Transverse colon (tissue), 4 donors: ENCODE results near the gene NOS3. TPM values are rescaled to one million over a fixed set of nuclear protein-coding genes. Genes with fewer than 3 reads are reported as not detected.

Experiments
- DNase-seq: peaks from one replicate; pipeline ENCODE4 v3.0.0-alpha.2; 2019
- H3K27ac ChIP-seq, 4 donors: fragments of 200-600 bp; sonication (generic); 2 replicates each; pipeline ENCODE4 v1.5.1; 2016 to 2018; ENCODE audit warnings: inconsistent platforms in 4 of 4
- H3K27me3 ChIP-seq: fragments of 200-600 bp; sonication (generic); 2 replicates; pipeline ENCODE4 v1.5.1; 2017; ENCODE audit warnings: inconsistent platforms
- H3K36me3 ChIP-seq, 4 donors: fragments of 200-600 bp; sonication (generic); 2 replicates each; pipeline ENCODE4 v1.5.1; 2017 to 2019; ENCODE audit warnings: inconsistent platforms in 4 of 4
- H3K4me1 ChIP-seq, 4 donors: fragments of 200-600 bp; sonication (generic); 2 replicates each; pipeline ENCODE4 v1.5.1; 2017 to 2020; ENCODE audit warnings: inconsistent platforms in 4 of 4
- H3K4me3 ChIP-seq, 4 donors: fragments of 200-600 bp; sonication (generic); 1 replicate in 1 of 4; 2 replicates in 3 of 4; pipeline versions ENCODE4 v1.5.1 to v1.6.1; 2017 to 2019; ENCODE audit warnings: inconsistent platforms in 4 of 4
- H3K9me3 ChIP-seq, 2 donors: fragments of 200-600 bp; sonication (generic); 2 replicates each; pipeline ENCODE4 v1.5.1; 2017 to 2019; ENCODE audit warnings: inconsistent platforms in 2 of 2
- EP300 ChIP-seq: sonication (generic); formaldehyde crosslinking; IDR thresholded peaks from one replicate; pipeline ENCODE4 v1.6.1; 2017; ENCODE audit warnings: antibody characterized with exemption, low read depth
- POLR2A ChIP-seq: fragments of 450-650 bp; IDR thresholded peaks from one replicate; pipeline ENCODE4 v1.6.1; 2016; ENCODE audit warnings: antibody characterized with exemption, mild to moderate bottlenecking, moderate library complexity
- POLR2AphosphoS5 ChIP-seq, 3 donors: sonication (generic); formaldehyde crosslinking; IDR thresholded peaks; one replicate each; pipeline ENCODE4 v1.6.1; 2016; ENCODE audit warnings: antibody characterized with exemption in 3 of 3
- WGBS, 2 donors: methylation state at CpG; one replicate each; pipeline ENCODE4 v1.1.5; 2018; ENCODE audit warnings: low coverage in 1 of 2; 5-methylcytosine and 5-hydroxymethylcytosine counted together
- in situ Hi-C, 4 donors: fragments of 200-750 bp; cut with MboI; loops; one replicate each; pipeline versions ENCODE4 v1.15.0 to v1.15.1; 2017; ENCODE audit warnings: low sequenced_read_pairs in 3 of 4, low pct_ligation_motif_present in 1 of 4, low pct_unique_long_range_greater_than_20kb in 1 of 4
- intact Hi-C: fragments of 100-400 bp; cut with DNase I; formaldehyde crosslinking; loops from one replicate; pipeline ENCODE4 v1.15.1; 2023; ENCODE audit warnings: low total_unique reads
- total RNA-seq, 4 donors: library from RNA; depleted of rRNA; stranded (reverse); fragments of >200 nt; gene quantifications; one replicate each; pipeline ENCODE4 v1.1.0, GENCODE V29; 2016
- TF ChIP-seq, protein P1 (sequence below), 5 experiments: fragments of 200-600 bp in 3 of 5; fragments of 450-650 bp in 2 of 5; sonication (generic) in 3 of 5; IDR thresholded peaks; 1 replicate in 2 of 5; 2 replicates in 3 of 5; pipeline ENCODE4 v1.5.1; 2016 to 2017; ENCODE audit warnings: antibody characterized with exemption in 5 of 5, inconsistent platforms in 3 of 5, mild to moderate bottlenecking in 2 of 5, moderate library complexity in 1 of 5

The NOS3 gene
- total RNA-seq, 4 donors from 2014 or later: 2.5 to 34.2 (median 7.0) TPM

- 38% methylated on average over 26 of the region's 31 CpGs; no CpG with 5 or more reads in 1 of the 2 donors for WGBS, 2 donors
- DNase-seq: no peak
- Histone ChIP-seq H3K27ac (peak overlapping the region in 3 of 4 donors; percentile 56 to 86 (median 74)), H3K4me3 (no peak overlapping the region), H3K9me3 (no peaks in the 10 kb centered on the region), H3K27me3 (peaks cover 15% of the 10 kb centered on the region), H3K36me3 (no peaks in the 10 kb centered on the region), H3K4me1 (peaks cover 0 to 18% (median 8%) of the 10 kb centered on the region in 4 donors)
- TF ChIP-seq POLR2AphosphoS5 (IDR thresholded peaks at IDR 0.05) (no peak), POLR2A (no peak), EP300 (no peak)
- TF ChIP-seq, protein P1, sequence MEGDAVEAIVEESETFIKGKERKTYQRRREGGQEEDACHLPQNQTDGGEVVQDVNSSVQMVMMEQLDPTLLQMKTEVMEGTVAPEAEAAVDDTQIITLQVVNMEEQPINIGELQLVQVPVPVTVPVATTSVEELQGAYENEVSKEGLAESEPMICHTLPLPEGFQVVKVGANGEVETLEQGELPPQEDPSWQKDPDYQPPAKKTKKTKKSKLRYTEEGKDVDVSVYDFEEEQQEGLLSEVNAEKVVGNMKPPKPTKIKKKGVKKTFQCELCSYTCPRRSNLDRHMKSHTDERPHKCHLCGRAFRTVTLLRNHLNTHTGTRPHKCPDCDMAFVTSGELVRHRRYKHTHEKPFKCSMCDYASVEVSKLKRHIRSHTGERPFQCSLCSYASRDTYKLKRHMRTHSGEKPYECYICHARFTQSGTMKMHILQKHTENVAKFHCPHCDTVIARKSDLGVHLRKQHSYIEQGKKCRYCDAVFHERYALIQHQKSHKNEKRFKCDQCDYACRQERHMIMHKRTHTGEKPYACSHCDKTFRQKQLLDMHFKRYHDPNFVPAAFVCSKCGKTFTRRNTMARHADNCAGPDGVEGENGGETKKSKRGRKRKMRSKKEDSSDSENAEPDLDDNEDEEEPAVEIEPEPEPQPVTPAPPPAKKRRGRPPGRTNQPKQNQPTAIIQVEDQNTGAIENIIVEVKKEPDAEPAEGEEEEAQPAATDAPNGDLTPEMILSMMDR (IDR thresholded peaks at IDR 0.05): no peak
- intact Hi-C loops: no loop called here
- in situ Hi-C loops: no loop called here
Measured at GRCh38 chr7:150947241-150947745, 43.5 kb upstream of the NOS3 start.

GRCh38 chr7:150947761-150948651 is 42.8 kb upstream of the NOS3 start:
- peak overlapping the region in 3 of 4 donors; percentile 56 to 86 (median 74) for H3K27ac ChIP-seq
- WGBS, 2 donors: 51% methylated on average over 24 of the region's 34 CpGs; no CpG with 5 or more reads in 1 of the 2 donors
- peaks cover 0 to 17% (median 7%) of the 10 kb centered on the region in 4 donors for H3K4me1 ChIP-seq
- H3K9me3 ChIP-seq: no peaks in the 10 kb centered on the region
- no peak for DNase-seq
- no peaks in the 10 kb centered on the region for H3K36me3 ChIP-seq
- intact Hi-C loops: no loop called here
- peaks cover 15% of the 10 kb centered on the region for H3K27me3 ChIP-seq
- in situ Hi-C loops: no loop called here
- TF ChIP-seq, protein P1 (IDR thresholded peaks at IDR 0.05): no peak
- no peak for TF ChIP-seq POLR2A
- no peak for TF ChIP-seq POLR2AphosphoS5 (IDR thresholded peaks at IDR 0.05)
- TF ChIP-seq EP300: no peak
- H3K4me3 ChIP-seq: no peak overlapping the region

GRCh38 chr7:150948791-150949251 is 42.0 kb upstream of the NOS3 start:
- H3K4me1 ChIP-seq: peaks cover 0 to 18% (median 7%) of the 10 kb centered on the region in 4 donors
- no peak for DNase-seq
- H3K9me3 ChIP-seq: no peaks in the 10 kb centered on the region
- intact Hi-C loops (no loop called here), in situ Hi-C loops (no loop called here)
- H3K36me3 ChIP-seq: no peaks in the 10 kb centered on the region
- peaks cover 15% of the 10 kb centered on the region for H3K27me3 ChIP-seq
- no peak overlapping the region for H3K4me3 ChIP-seq
- H3K27ac ChIP-seq: no peak overlapping the region
- TF ChIP-seq EP300: no peak
- 88% methylated on average over 14 of the region's 15 CpGs; no CpG with 5 or more reads in 1 of the 2 donors for WGBS, 2 donors

GRCh38 chr7:150949564-150949963 is 41.3 kb upstream of the NOS3 start:
- Histone ChIP-seq H3K27ac (no peak overlapping the region), H3K27me3 (peaks cover 15% of the 10 kb centered on the region), H3K4me3 (no peak overlapping the region), H3K4me1 (peaks cover 0 to 23% (median 7%) of the 10 kb centered on the region in 4 donors), H3K9me3 (no peaks in the 10 kb centered on the region), H3K36me3 (no peaks in the 10 kb centered on the region)
- WGBS, 2 donors: 67% methylated on average over 4 of the region's 4 CpGs; no CpG with 5 or more reads in 1 of the 2 donors
- in situ Hi-C loops: no loop called here
- no peak for DNase-seq
- TF ChIP-seq EP300: no peak
- intact Hi-C loops: no loop called here

GRCh38 chr7:150949971-150950491 is 40.8 kb upstream of the NOS3 start:
- DNase-seq: no peak
- peaks cover 0 to 24% (median 7%) of the 10 kb centered on the region in 4 donors for H3K4me1 ChIP-seq
- H3K4me3 ChIP-seq: no peak overlapping the region

More at GRCh38 chr7:150949971-150950491, 40.8 kb upstream of the NOS3 start:
- H3K9me3 ChIP-seq: no peaks in the 10 kb centered on the region
- no peak for TF ChIP-seq POLR2AphosphoS5 (IDR thresholded peaks at IDR 0.05)
- no peak for TF ChIP-seq EP300
- TF ChIP-seq POLR2A: no peak
- TF ChIP-seq, protein P1 (IDR thresholded peaks at IDR 0.05): no peak
- 89% methylated on average over 5 of the region's 16 CpGs; no CpG with 5 or more reads in 1 of the 2 donors for WGBS, 2 donors
- intact Hi-C loops: no loop called here
- H3K27me3 ChIP-seq: peaks cover 15% of the 10 kb centered on the region
- no peak overlapping the region for H3K27ac ChIP-seq
- in situ Hi-C loops: no loop called here
- no peaks in the 10 kb centered on the region for H3K36me3 ChIP-seq
